Tibial artery (tissue), 4 donors: Measurements from ENCODE around the gene JAM2.
"Not testable (repeated sequence)": the region's sequence is repeated elsewhere in the genome, so short reads cannot be mapped to it uniquely, and the experiment has no call there.

Experiments used
- DNase-seq, 2 donors: peaks; one replicate each; pipeline ENCODE4 v3.0.0-alpha.2; 2019
- H3K27ac ChIP-seq, 2 donors: fragments of 200-600 bp; sonication (generic) in 1 of 2; 1 replicate in 1 of 2; 2 replicates in 1 of 2; pipeline ENCODE4 v1.5.1; 2018 to 2019; ENCODE audit warnings: mild to moderate bottlenecking in 1 of 2
- H3K27me3 ChIP-seq, 2 donors: fragments of 200-600 bp; sonication (generic) in 1 of 2; one replicate each; pipeline versions ENCODE4 v1.5.1 to v1.6.0; 2016 to 2019
- H3K36me3 ChIP-seq, 3 donors: fragments of 200-600 bp; sonication (generic) in 2 of 3; one replicate each; pipeline ENCODE4 v1.5.1; 2016 to 2019; ENCODE audit warnings: mild to moderate bottlenecking in 2 of 3
- H3K4me1 ChIP-seq, 4 donors: fragments of 200-600 bp; sonication (generic) in 2 of 4; 1 replicate in 3 of 4; 2 replicates in 1 of 4; pipeline ENCODE4 v1.5.1; 2016 to 2019
- H3K4me3 ChIP-seq, 2 donors: fragments of 200-600 bp; sonication (generic) in 1 of 2; 1 replicate in 1 of 2; 2 replicates in 1 of 2; pipeline ENCODE4 v1.5.1; 2018 to 2019; ENCODE audit warnings: mild to moderate bottlenecking in 2 of 2
- H3K9me3 ChIP-seq, 3 donors: fragments of 200-600 bp; sonication (generic) in 1 of 3; one replicate each; pipeline ENCODE4 v1.5.1; 2016 to 2019
- CTCF ChIP-seq, 2 experiments: fragments of 200-600 bp in 1 of 2; fragments of 450-650 bp in 1 of 2; IDR thresholded peaks; one replicate each; pipeline ENCODE4 v1.5.1; 2017 to 2019; ENCODE audit warnings: antibody characterized with exemption in 2 of 2, mild to moderate bottlenecking in 1 of 2, moderate library complexity in 1 of 2
- intact Hi-C: fragments of 100-400 bp; cut with DNase I; formaldehyde crosslinking; loops from one replicate; pipeline ENCODE4 v1.15.0; 2023; ENCODE audit warnings: low total_unique reads

The JAM2 gene

GRCh38 chr21:25614441-25614840, 24.6 kb upstream of the JAM2 start:
- Histone ChIP-seq H3K27me3 (no peaks in the 10 kb centered on the region), H3K27ac (no peak overlapping the region), H3K9me3 (no peaks in the 10 kb centered on the region), H3K4me3 (no peak overlapping the region), H3K36me3 (no peaks in the 10 kb centered on the region), H3K4me1 (no peaks in the 10 kb centered on the region)
- TF ChIP-seq CTCF (IDR thresholded peaks at IDR 0.05) = no peak
- intact Hi-C loops = no loop called here
- no peak for DNase-seq

- intact Hi-C loops = no loop called here
- Histone ChIP-seq H3K27ac (no peak overlapping the region), H3K36me3 (no peaks in the 10 kb centered on the region), H3K9me3 (no peaks in the 10 kb centered on the region), H3K27me3 (no peaks in the 10 kb centered on the region), H3K4me3 (no peak overlapping the region), H3K4me1 (no peaks in the 10 kb centered on the region)
- no peak for TF ChIP-seq CTCF (IDR thresholded peaks at IDR 0.05)
- DNase-seq = no peak
Measured at GRCh38 chr21:25615880-25616279, 23.2 kb upstream of the JAM2 start.

GRCh38 chr21:25619198-25619597, 19.9 kb upstream of the JAM2 start:
- H3K4me3 ChIP-seq = no peak overlapping the region
- no peaks in the 10 kb centered on the region for H3K4me1 ChIP-seq
- no peaks in the 10 kb centered on the region for H3K9me3 ChIP-seq
- DNase-seq = no peak
- no peaks in the 10 kb centered on the region for H3K36me3 ChIP-seq
- no peak for TF ChIP-seq CTCF (IDR thresholded peaks at IDR 0.05)
- no peak overlapping the region for H3K27ac ChIP-seq
- intact Hi-C loops = no loop called here
- no peaks in the 10 kb centered on the region for H3K27me3 ChIP-seq

GRCh38 chr21:25624511-25624910, 14.5 kb upstream of the JAM2 start:
- no peak for DNase-seq
- no peak overlapping the region for H3K27ac ChIP-seq
- no peaks in the 10 kb centered on the region for H3K36me3 ChIP-seq
- TF ChIP-seq CTCF (IDR thresholded peaks at IDR 0.05) = no peak
- no peak overlapping the region for H3K4me3 ChIP-seq
- no peaks in the 10 kb centered on the region for H3K4me1 ChIP-seq
- intact Hi-C loops = no loop called here
- H3K27me3 ChIP-seq = no peaks in the 10 kb centered on the region
- H3K9me3 ChIP-seq = no peaks in the 10 kb centered on the region

- no peak overlapping the region for H3K4me3 ChIP-seq
- no peak for TF ChIP-seq CTCF (IDR thresholded peaks at IDR 0.05)
- no peaks in the 10 kb centered on the region for H3K27me3 ChIP-seq
- DNase-seq = no peak
- no peaks in the 10 kb centered on the region for H3K36me3 ChIP-seq
- H3K9me3 ChIP-seq = no peaks in the 10 kb centered on the region
- intact Hi-C loops = no loop called here
- no peak overlapping the region for H3K27ac ChIP-seq
- no peaks in the 10 kb centered on the region for H3K4me1 ChIP-seq
Measured at GRCh38 chr21:25625036-25625435, 14.0 kb upstream of the JAM2 start.

- DNase-seq, H3K4me1 ChIP-seq, H3K27ac ChIP-seq, H3K36me3 ChIP-seq, H3K27me3 ChIP-seq, intact Hi-C loops, H3K9me3 ChIP-seq, H3K4me3 ChIP-seq: not testable (repeated sequence)
Measured at GRCh38 chr21:25625776-25626555, 13.1 kb upstream of the JAM2 start.
